GM18511 (cell line): ENCODE data around the gene KCNH5.
"Not testable (repeated sequence)": the region's sequence is repeated elsewhere in the genome, so short reads cannot be mapped to it uniquely, and the experiment has no call there.

Experiments used
- ATAC-seq: cut with Tn5 transposase; IDR thresholded peaks from one replicate; pipeline ENCODE4 v1.9.1; 2021; ENCODE audit warnings: mild to moderate bottlenecking, moderate library complexity; ENCODE audit not compliant: unreplicated experiment

KCNH5 gene

GRCh38 chr14:62894736-62895135 is 150.5 kb downstream of the KCNH5 start:
- ATAC-seq, result no peak

GRCh38 chr14:62889364-62889763 is 155.9 kb downstream of the KCNH5 start:
- ATAC-seq, result no peak

GRCh38 chr14:62886461-62886860 is 158.8 kb downstream of the KCNH5 start:
- no peak for ATAC-seq

- ATAC-seq, result no peak
Measured at GRCh38 chr14:62885451-62885850, 159.8 kb downstream of the KCNH5 start.

- no peak for ATAC-seq
Measured at GRCh38 chr14:62882967-62883366, 162.3 kb downstream of the KCNH5 start.

- no peak for ATAC-seq
Measured at GRCh38 chr14:62866376-62866775, 178.9 kb downstream of the KCNH5 start.

GRCh38 chr14:62864588-62864987 is 180.7 kb downstream of the KCNH5 start:
- ATAC-seq, result no peak

GRCh38 chr14:62858011-62858410 is 187.2 kb downstream of the KCNH5 start:
- ATAC-seq, result not testable (repeated sequence)

GRCh38 chr14:62854951-62855350 is 190.3 kb downstream of the KCNH5 start:
- no peak for ATAC-seq

GRCh38 chr14:62847168-62847567 is 198.1 kb downstream of the KCNH5 start:
- no peak for ATAC-seq

GRCh38 chr14:62844546-62844945 is 200.7 kb downstream of the KCNH5 start:
- ATAC-seq, result no peak

GRCh38 chr14:62824086-62824485 is 221.2 kb downstream of the KCNH5 start:
- no peak for ATAC-seq

GRCh38 chr14:62819931-62820330 is 225.3 kb downstream of the KCNH5 start:
- ATAC-seq, result no peak

- ATAC-seq, result no peak
Measured at GRCh38 chr14:62807636-62808035, 237.6 kb downstream of the KCNH5 start.

GRCh38 chr14:62800577-62800976 is 244.7 kb downstream of the KCNH5 start:
- ATAC-seq, result no peak

- ATAC-seq, result no peak
Measured at GRCh38 chr14:62796431-62796830, 248.8 kb downstream of the KCNH5 start.

- ATAC-seq, result no peak
Measured at GRCh38 chr14:62792578-62792977, 252.7 kb downstream of the KCNH5 start.

GRCh38 chr14:62781328-62781727 is 263.9 kb downstream of the KCNH5 start:
- ATAC-seq, result not testable (repeated sequence)

- ATAC-seq, result no peak
Measured at GRCh38 chr14:62778852-62779251, 266.4 kb downstream of the KCNH5 start.

- no peak for ATAC-seq
Measured at GRCh38 chr14:62778310-62778709, 266.9 kb downstream of the KCNH5 start.

- no peak for ATAC-seq
Measured at GRCh38 chr14:62777510-62777909, 267.7 kb downstream of the KCNH5 start.

GRCh38 chr14:62776300-62776699 is 269.0 kb downstream of the KCNH5 start:
- no peak for ATAC-seq

GRCh38 chr14:62768753-62769152 is 276.5 kb downstream of the KCNH5 start:
- no peak for ATAC-seq

- ATAC-seq, result no peak
Measured at GRCh38 chr14:62763951-62764350, 281.3 kb downstream of the KCNH5 start.
